MG63 (cell line): ENCODE results near the gene LRRC14B. TPM values are rescaled to one million over a fixed set of nuclear protein-coding genes. Genes with fewer than 3 reads are reported as not detected.
"Not testable (repeated sequence)": the region's sequence is repeated elsewhere in the genome, so short reads cannot be mapped to it uniquely, and the experiment has no call there.

Experiments used
- DNase-seq: peaks from one replicate; pipeline ENCODE4 v3.0.0-alpha.2; 2020
- H3K27me3 ChIP-seq: fragments of 250-450 bp; sonication (Bioruptor Pico); 2 replicates; pipeline ENCODE4 v1.5.1; 2020; ENCODE audit warnings: mild to moderate bottlenecking, moderate library complexity
- H3K36me3 ChIP-seq: fragments of 250-450 bp; sonication (Bioruptor Pico); 2 replicates; pipeline ENCODE4 v1.5.1; 2020; ENCODE audit warnings: mild to moderate bottlenecking, moderate library complexity
- H3K4me3 ChIP-seq: fragments of 250-450 bp; sonication (Bioruptor Pico); 2 replicates; pipeline ENCODE4 v1.5.1; 2020; ENCODE audit warnings: mild to moderate bottlenecking, moderate library complexity
- H3K9me3 ChIP-seq: fragments of 250-450 bp; sonication (Bioruptor Pico); 2 replicates; pipeline ENCODE4 v1.5.1; 2020; ENCODE audit warnings: mild to moderate bottlenecking, moderate library complexity
- total RNA-seq: library from RNA; depleted of rRNA; stranded (reverse); fragments of >200 nt; shearing (Covaris generic); gene quantifications from 2 replicates; pipeline ENCODE4 v1.2.3, GENCODE V29; 2014; ENCODE audit warnings: low replicate concordance; rRNA removed

Gene LRRC14B
- total RNA-seq, 1 experiment from 2014 or later: not detected

GRCh38 chr5:228886-229285 is 37.6 kb downstream of the LRRC14B start:
- no peaks in the 10 kb centered on the region for H3K9me3 ChIP-seq
- H3K36me3 ChIP-seq: peaks cover 65% of the 10 kb centered on the region
- DNase-seq: no peak
- no peak overlapping the region for H3K4me3 ChIP-seq
- no peaks in the 10 kb centered on the region for H3K27me3 ChIP-seq

DNA sequence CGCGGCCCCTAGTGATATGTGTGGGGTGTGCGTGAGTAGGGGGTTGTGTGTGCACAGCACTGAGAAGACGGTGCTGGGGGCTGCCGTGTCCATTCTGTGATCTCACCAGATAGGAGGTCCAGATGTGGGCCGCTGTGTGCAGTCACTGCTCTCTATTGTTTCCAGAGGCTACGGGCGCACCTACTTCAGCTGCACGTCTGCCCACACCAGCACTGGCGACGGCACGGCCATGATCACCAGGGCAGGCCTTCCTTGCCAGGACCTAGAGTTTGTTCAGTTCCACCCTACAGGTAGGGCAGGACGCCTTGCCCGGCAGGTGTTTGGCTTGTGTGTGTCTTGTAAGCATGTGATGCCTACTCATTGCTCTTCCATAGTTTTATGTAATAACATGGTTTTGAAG is 39.4 kb downstream of the LRRC14B start:
- Histone ChIP-seq H3K9me3 (no peaks in the 10 kb centered on the region), H3K4me3 (no peak overlapping the region), H3K36me3 (peaks cover 61% of the 10 kb centered on the region), H3K27me3 (no peaks in the 10 kb centered on the region)
- no peak for DNase-seq

- no peak for DNase-seq
- Histone ChIP-seq H3K27me3 (no peaks in the 10 kb centered on the region), H3K36me3 (peaks cover 56% of the 10 kb centered on the region), H3K4me3 (no peak overlapping the region), H3K9me3 (no peaks in the 10 kb centered on the region)
Observed at GRCh38 chr5:231661-232060, 40.4 kb downstream of the LRRC14B start.

DNA sequence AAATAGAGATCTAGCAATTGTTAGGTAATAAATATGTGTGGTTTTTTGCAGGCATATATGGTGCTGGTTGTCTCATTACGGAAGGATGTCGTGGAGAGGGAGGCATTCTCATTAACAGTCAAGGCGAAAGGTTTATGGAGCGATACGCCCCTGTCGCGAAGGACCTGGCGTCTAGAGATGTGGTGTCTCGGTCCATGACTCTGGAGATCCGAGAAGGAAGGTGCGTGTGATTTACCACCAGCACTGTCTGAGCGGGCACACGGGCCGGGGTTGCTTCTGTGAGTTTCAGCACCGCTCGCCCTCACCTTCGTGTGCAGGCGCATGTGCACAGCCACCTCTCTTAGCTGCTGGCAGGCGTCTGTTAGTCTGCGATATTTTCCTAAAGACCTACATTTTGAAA is 42.1 kb downstream of the LRRC14B start:
- not testable (repeated sequence) for H3K9me3 ChIP-seq, DNase-seq

DNA sequence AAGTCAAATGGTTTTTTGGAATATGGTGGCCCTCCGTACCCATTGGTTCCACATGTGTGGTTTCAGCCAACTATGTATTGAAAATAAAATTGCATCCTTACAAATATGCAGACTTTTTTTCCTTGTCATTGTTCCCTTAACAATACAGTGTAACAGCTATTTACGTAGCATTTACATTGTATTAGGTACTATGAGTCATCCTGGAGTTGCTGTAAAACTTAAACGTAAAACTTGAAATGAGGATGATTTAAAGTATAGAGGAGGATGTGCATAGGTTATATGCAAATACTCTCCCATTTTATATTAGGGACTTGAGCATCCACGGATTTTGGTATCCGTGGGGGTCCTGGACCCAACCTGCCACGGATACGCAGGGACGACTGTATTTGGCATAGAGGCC is 43.2 kb downstream of the LRRC14B start:
- Histone ChIP-seq H3K9me3 (no peaks in the 10 kb centered on the region), H3K27me3 (no peaks in the 10 kb centered on the region), H3K36me3 (peaks cover 36% of the 10 kb centered on the region), H3K4me3 (no peak overlapping the region)
- DNase-seq: no peak

More for the DNA sequence above, 42.1 kb downstream of the LRRC14B start:
- H3K27me3 ChIP-seq, H3K4me3 ChIP-seq: not testable (repeated sequence)
- H3K36me3 ChIP-seq: peaks cover 46% of the 10 kb centered on the region

- not testable (repeated sequence) for H3K4me3 ChIP-seq, H3K27me3 ChIP-seq, DNase-seq, H3K9me3 ChIP-seq
- H3K36me3 ChIP-seq: peaks cover 39% of the 10 kb centered on the region
Observed at GRCh38 chr5:235527-235926, 44.2 kb downstream of the LRRC14B start.

- not testable (repeated sequence) for H3K4me3 ChIP-seq, DNase-seq, H3K27me3 ChIP-seq, H3K9me3 ChIP-seq
- H3K36me3 ChIP-seq: peaks cover 57% of the 10 kb centered on the region
Observed at GRCh38 chr5:237931-238330, 46.6 kb downstream of the LRRC14B start.

GRCh38 chr5:240550-240949 is 49.3 kb downstream of the LRRC14B start:
- not testable (repeated sequence) for H3K27me3 ChIP-seq, DNase-seq, H3K9me3 ChIP-seq, H3K4me3 ChIP-seq
- peaks cover 52% of the 10 kb centered on the region for H3K36me3 ChIP-seq

GRCh38 chr5:241045-241669 is 49.9 kb downstream of the LRRC14B start:
- peaks cover 54% of the 10 kb centered on the region for H3K36me3 ChIP-seq
- H3K4me3 ChIP-seq, H3K27me3 ChIP-seq, DNase-seq, H3K9me3 ChIP-seq: not testable (repeated sequence)

DNA sequence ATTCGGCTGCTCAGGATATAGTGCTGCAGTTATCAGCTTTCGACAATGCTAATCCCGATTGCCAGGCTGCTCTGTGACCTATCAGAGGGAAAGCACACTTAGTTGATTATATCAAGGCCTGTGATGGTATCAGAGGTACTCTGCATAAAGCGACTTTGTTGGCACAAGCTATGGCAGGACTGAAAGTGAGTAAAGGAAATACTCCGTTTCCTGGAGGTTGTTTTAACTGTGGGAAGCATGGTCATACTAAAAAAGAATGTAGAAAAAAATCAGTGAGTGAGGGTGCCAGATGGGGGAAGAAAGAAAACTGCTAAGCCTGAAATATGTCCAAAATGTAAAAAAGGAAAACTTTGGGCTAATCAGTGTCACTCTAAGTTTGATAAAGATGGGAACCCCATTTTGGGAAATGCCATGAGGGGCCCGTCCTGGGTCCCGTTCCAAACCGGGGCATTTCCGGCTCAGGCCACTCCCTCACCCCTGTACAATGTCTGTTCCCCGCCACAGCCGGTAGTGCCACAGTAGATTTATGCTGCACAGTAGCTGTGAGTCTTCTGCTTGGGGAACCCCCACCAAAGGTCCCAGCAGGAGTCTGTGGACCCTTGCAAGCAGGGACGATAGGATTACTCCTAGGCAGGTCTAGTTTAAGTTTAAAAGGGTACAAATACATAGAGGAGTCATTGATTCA is 52.5 kb downstream of the LRRC14B start:
- DNase-seq, H3K4me3 ChIP-seq, H3K27me3 ChIP-seq, H3K9me3 ChIP-seq: not testable (repeated sequence)
- H3K36me3 ChIP-seq: peaks cover 71% of the 10 kb centered on the region

GRCh38 chr5:245717-246116 is 54.4 kb downstream of the LRRC14B start:
- peaks cover 72% of the 10 kb centered on the region for H3K36me3 ChIP-seq
- H3K4me3 ChIP-seq, H3K9me3 ChIP-seq, DNase-seq, H3K27me3 ChIP-seq: not testable (repeated sequence)

Other genes with a start within 250 kb of the LRRC14B start
- gene PLEKHG4B, start 99.3 kb upstream of the LRRC14B start, total RNA-seq: not detected in 2 replicates
- gene CCDC127, start 26.7 kb downstream of the LRRC14B start, total RNA-seq: 2.9 and 3.4 TPM in 2 replicates
- gene SDHA, start 26.8 kb downstream of the LRRC14B start, total RNA-seq: 101 and 128 TPM in 2 replicates
- 107 and 139 TPM in 2 replicates for gene PDCD6, start 80.2 kb downstream of the LRRC14B start, total RNA-seq
- gene AHRR, start 130.2 kb downstream of the LRRC14B start, total RNA-seq: 20.6 and 24.5 TPM in 2 replicates